ENCODE results near the gene FIGN. TPM values are rescaled to one million over a fixed set of nuclear protein-coding genes. Genes with fewer than 3 reads are reported as not detected.

Gene FIGN
- total RNA-seq, 1 experiment from 2014 or later, result not detected

DNA sequence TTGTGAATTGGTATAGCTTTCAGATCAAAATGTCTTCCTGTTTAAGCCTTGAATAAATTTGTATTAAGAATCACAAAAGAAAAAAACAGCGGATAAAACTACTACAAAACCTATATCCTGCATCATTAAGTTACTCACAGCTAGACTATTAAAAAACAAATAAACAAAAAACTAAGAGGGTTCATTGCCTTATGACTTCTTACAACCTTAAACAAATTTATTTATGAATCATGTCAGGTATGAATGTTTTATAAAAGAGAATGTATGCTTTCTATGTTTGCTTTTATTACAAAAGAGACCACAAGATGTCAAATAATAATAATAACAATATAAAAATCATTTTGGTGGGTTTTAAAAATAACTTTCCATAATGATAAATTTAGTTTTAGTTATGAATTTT is 109.6 kb downstream of the FIGN start:
- RAD21 ChIA-PET (ENCODE audit: low non-redundant PET in 1 of 2, low total read pairs in 2 of 2, uncharacterized antibody in 2 of 2, unreplicated experiment in 2 of 2), result no interaction called here
- CTCF ChIA-PET, result no interaction called here
- 0 out of 2 replicates have a peak, but pooled peaks cover 5% of the 10 kb centered on the region for H3K27me3 ChIP-seq (ENCODE audit: insufficient read depth, low read length)
- no peak overlapping the region for H3K27ac ChIP-seq (ENCODE audit: low read depth, low read length)
- intact Hi-C loops (cut with micrococcal nuclease), result no loop called here
- no peaks in the 10 kb centered on the region for H3K9me2 ChIP-seq (ENCODE audit: insufficient read depth)
- H3K9ac ChIP-seq (ENCODE audit: low read length), result no peak overlapping the region
- BruUV-seq (replicated peaks), result no TSS peak
- no peaks in the 10 kb centered on the region for H3K36me3 ChIP-seq (ENCODE audit: control insufficient read depth in 1 of 2, insufficient read depth in 2 of 2, low read length in 2 of 2)
- no peaks in the 10 kb centered on the region for H3K9me3 ChIP-seq (ENCODE audit: control insufficient read depth in 1 of 2, insufficient read depth in 1 of 2, low read depth in 1 of 2, low read length in 2 of 2)
- DNase-seq (ENCODE audit: low read depth, low spot score), result no peak
- H3K4me3 ChIP-seq (replicated peaks in 1 of 2; ENCODE audit: low read depth in 1 of 2, low read length in 2 of 2), result no peak overlapping the region
- POLR2A ChIA-PET, result no interaction called here
- no peak for ATAC-seq
- H3K4me2 ChIP-seq (ENCODE audit: low read length), result no peak overlapping the region
- H3K4me1 ChIP-seq (ENCODE audit: control insufficient read depth in 1 of 2, insufficient read depth in 2 of 2, low read length in 2 of 2), result no peaks in the 10 kb centered on the region
- H3K79me2 ChIP-seq (ENCODE audit: insufficient read depth, low read length), result no peaks in the 10 kb centered on the region
- no peaks in the 10 kb centered on the region for H4K20me1 ChIP-seq (ENCODE audit: insufficient read depth)
- no peak for TF ChIP-seq JUND (IDR thresholded peaks at IDR 0.05)
- no peak for TF ChIP-seq SIN3A (IDR thresholded peaks at IDR 0.05; ENCODE audit: low read depth)
- TF ChIP-seq, protein P1, sequence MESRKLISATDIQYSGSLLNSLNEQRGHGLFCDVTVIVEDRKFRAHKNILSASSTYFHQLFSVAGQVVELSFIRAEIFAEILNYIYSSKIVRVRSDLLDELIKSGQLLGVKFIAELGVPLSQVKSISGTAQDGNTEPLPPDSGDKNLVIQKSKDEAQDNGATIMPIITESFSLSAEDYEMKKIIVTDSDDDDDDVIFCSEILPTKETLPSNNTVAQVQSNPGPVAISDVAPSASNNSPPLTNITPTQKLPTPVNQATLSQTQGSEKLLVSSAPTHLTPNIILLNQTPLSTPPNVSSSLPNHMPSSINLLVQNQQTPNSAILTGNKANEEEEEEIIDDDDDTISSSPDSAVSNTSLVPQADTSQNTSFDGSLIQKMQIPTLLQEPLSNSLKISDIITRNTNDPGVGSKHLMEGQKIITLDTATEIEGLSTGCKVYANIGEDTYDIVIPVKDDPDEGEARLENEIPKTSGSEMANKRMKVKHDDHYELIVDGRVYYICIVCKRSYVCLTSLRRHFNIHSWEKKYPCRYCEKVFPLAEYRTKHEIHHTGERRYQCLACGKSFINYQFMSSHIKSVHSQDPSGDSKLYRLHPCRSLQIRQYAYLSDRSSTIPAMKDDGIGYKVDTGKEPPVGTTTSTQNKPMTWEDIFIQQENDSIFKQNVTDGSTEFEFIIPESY (IDR thresholded peaks at IDR 0.05; ENCODE audit: extremely low read depth, insufficient replicate concordance, low read length), result no peak
- TF ChIP-seq TCF7L2 (IDR thresholded peaks at IDR 0.05; ENCODE audit: borderline replicate concordance, extremely low read depth, insufficient read depth, insufficient read length), result no peak
- TF ChIP-seq EZH2phosphoT487 (IDR thresholded peaks at IDR 0.05; ENCODE audit: borderline replicate concordance), result no peak
- TF ChIP-seq, protein P2, sequence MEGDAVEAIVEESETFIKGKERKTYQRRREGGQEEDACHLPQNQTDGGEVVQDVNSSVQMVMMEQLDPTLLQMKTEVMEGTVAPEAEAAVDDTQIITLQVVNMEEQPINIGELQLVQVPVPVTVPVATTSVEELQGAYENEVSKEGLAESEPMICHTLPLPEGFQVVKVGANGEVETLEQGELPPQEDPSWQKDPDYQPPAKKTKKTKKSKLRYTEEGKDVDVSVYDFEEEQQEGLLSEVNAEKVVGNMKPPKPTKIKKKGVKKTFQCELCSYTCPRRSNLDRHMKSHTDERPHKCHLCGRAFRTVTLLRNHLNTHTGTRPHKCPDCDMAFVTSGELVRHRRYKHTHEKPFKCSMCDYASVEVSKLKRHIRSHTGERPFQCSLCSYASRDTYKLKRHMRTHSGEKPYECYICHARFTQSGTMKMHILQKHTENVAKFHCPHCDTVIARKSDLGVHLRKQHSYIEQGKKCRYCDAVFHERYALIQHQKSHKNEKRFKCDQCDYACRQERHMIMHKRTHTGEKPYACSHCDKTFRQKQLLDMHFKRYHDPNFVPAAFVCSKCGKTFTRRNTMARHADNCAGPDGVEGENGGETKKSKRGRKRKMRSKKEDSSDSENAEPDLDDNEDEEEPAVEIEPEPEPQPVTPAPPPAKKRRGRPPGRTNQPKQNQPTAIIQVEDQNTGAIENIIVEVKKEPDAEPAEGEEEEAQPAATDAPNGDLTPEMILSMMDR (IDR thresholded peaks at IDR 0.05 in 2 of 3, conservative IDR thresholded peaks at IDR 0.05 in 1 of 3; ENCODE audit: borderline replicate concordance in 1 of 3, insufficient read depth in 1 of 3, low read depth in 2 of 3, low read length in 2 of 3), result no peak
- TF ChIP-seq RAD21 (IDR thresholded peaks at IDR 0.05; ENCODE audit: low read depth), result no peak
- TF ChIP-seq FOSL1 (IDR thresholded peaks at IDR 0.05; ENCODE audit: low read depth), result no peak
- TF ChIP-seq POLR2AphosphoS5 (IDR thresholded peaks at IDR 0.05; ENCODE audit: low read depth, low read length), result no peak
- TF ChIP-seq EGR1 (IDR thresholded peaks at IDR 0.05; ENCODE audit: low read depth), result no peak
- TF ChIP-seq ELF1 (IDR thresholded peaks at IDR 0.05; ENCODE audit: borderline replicate concordance, low read depth), result no peak
- TF ChIP-seq, protein P3, sequence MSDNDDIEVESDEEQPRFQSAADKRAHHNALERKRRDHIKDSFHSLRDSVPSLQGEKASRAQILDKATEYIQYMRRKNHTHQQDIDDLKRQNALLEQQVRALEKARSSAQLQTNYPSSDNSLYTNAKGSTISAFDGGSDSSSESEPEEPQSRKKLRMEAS (IDR thresholded peaks at IDR 0.05), result no peak
- TF ChIP-seq, protein P4, sequence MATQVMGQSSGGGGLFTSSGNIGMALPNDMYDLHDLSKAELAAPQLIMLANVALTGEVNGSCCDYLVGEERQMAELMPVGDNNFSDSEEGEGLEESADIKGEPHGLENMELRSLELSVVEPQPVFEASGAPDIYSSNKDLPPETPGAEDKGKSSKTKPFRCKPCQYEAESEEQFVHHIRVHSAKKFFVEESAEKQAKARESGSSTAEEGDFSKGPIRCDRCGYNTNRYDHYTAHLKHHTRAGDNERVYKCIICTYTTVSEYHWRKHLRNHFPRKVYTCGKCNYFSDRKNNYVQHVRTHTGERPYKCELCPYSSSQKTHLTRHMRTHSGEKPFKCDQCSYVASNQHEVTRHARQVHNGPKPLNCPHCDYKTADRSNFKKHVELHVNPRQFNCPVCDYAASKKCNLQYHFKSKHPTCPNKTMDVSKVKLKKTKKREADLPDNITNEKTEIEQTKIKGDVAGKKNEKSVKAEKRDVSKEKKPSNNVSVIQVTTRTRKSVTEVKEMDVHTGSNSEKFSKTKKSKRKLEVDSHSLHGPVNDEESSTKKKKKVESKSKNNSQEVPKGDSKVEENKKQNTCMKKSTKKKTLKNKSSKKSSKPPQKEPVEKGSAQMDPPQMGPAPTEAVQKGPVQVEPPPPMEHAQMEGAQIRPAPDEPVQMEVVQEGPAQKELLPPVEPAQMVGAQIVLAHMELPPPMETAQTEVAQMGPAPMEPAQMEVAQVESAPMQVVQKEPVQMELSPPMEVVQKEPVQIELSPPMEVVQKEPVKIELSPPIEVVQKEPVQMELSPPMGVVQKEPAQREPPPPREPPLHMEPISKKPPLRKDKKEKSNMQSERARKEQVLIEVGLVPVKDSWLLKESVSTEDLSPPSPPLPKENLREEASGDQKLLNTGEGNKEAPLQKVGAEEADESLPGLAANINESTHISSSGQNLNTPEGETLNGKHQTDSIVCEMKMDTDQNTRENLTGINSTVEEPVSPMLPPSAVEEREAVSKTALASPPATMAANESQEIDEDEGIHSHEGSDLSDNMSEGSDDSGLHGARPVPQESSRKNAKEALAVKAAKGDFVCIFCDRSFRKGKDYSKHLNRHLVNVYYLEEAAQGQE (IDR thresholded peaks at IDR 0.05; ENCODE audit: low read depth), result no peak
- no peak for TF ChIP-seq SP1 (IDR thresholded peaks at IDR 0.05; ENCODE audit: low read depth)
- H2AFZ ChIP-seq (ENCODE audit: low read depth, low read length, poor library complexity, severe bottlenecking), result no peak overlapping the region

Measured in HCT116 (cell line).